Type B pancreatic cell (in vitro differentiated cells): Measurements from ENCODE around the gene PNPLA7. TPM values are rescaled to one million over a fixed set of nuclear protein-coding genes. Genes with fewer than 3 reads are reported as not detected.
A peak's percentile ranks its signal among the peaks of the same experiment; 100 is the strongest.

Experiments
- DNase-seq: peaks from one replicate; pipeline ENCODE4 v3.0.0; 2021; ENCODE audit warnings: mixed read lengths; ENCODE audit not compliant: unreplicated experiment; ENCODE audit errors: extremely low spot score
- H3K27ac Mint-ChIP-seq: 2 replicates; pipeline ENCODE4 v1.8.0; 2021; ENCODE audit warnings: mild to moderate bottlenecking, mixed read lengths
- H3K27me3 Mint-ChIP-seq: 2 replicates; pipeline ENCODE4 v1.8.0; 2021; ENCODE audit warnings: mixed read lengths
- H3K36me3 Mint-ChIP-seq: 2 replicates; pipeline ENCODE4 v1.8.0; 2021; ENCODE audit warnings: mixed read lengths
- H3K4me1 Mint-ChIP-seq: one replicate; pipeline ENCODE4 v1.8.0; 2021; ENCODE audit warnings: mixed read lengths; ENCODE audit not compliant: unreplicated experiment
- H3K4me3 Mint-ChIP-seq: 2 replicates; pipeline ENCODE4 v1.8.0; 2021; ENCODE audit warnings: mild to moderate bottlenecking, mixed read lengths
- H3K9me3 Mint-ChIP-seq: 2 replicates; pipeline ENCODE4 v1.8.0; 2021; ENCODE audit warnings: mixed read lengths
- CTCF ChIP-seq: fragments of 200-600 bp; sonication (generic); conservative IDR thresholded peaks from 2 replicates; pipeline ENCODE4 v1.5.0; 2021; ENCODE audit warnings: antibody characterized with exemption, mild to moderate bottlenecking
- total RNA-seq: library from RNA; stranded (reverse); gene quantifications from 2 replicates; pipeline ENCODE4 v1.2.1, GENCODE V29; 2021; ENCODE audit warnings: low replicate concordance

PNPLA7 gene
- total RNA-seq, 1 donor from 2014 or later = 3.1 TPM

GRCh38 chr9:137427454-137428310 is 122.5 kb downstream of the PNPLA7 start:
- peaks cover 8% of the 10 kb centered on the region for H3K4me1 Mint-ChIP-seq
- no peaks in the 10 kb centered on the region for H3K27me3 Mint-ChIP-seq
- no peak overlapping the region for H3K27ac Mint-ChIP-seq
- H3K4me3 Mint-ChIP-seq = no peak overlapping the region
- no peak for TF ChIP-seq CTCF
- no peaks in the 10 kb centered on the region for H3K9me3 Mint-ChIP-seq
- DNase-seq = no peak
- no peaks in the 10 kb centered on the region for H3K36me3 Mint-ChIP-seq

- no peaks in the 10 kb centered on the region for H3K27me3 Mint-ChIP-seq
- no peak for TF ChIP-seq CTCF
- H3K4me1 Mint-ChIP-seq = peaks cover 15% of the 10 kb centered on the region
- H3K27ac Mint-ChIP-seq = no peak overlapping the region
- no peaks in the 10 kb centered on the region for H3K9me3 Mint-ChIP-seq
- no peaks in the 10 kb centered on the region for H3K36me3 Mint-ChIP-seq
- no peak overlapping the region for H3K4me3 Mint-ChIP-seq
- no peak for DNase-seq
Observed at GRCh38 chr9:137426018-137426681, 124.1 kb downstream of the PNPLA7 start.

GRCh38 chr9:137423514-137424291 is 126.5 kb downstream of the PNPLA7 start:
- Mint-ChIP-seq H3K27me3 (no peaks in the 10 kb centered on the region), H3K4me3 (peak overlapping the region; percentile 77), H3K27ac (no peak overlapping the region), H3K4me1 (peaks cover 15% of the 10 kb centered on the region), H3K36me3 (no peaks in the 10 kb centered on the region), H3K9me3 (no peaks in the 10 kb centered on the region)
- peak; percentile 57 for TF ChIP-seq CTCF
- DNase-seq = no peak

- peak; percentile 80 for TF ChIP-seq CTCF
- Mint-ChIP-seq H3K27ac (peak within 1 kb of the TSS; percentile 56), H3K36me3 (no peaks in the 10 kb centered on the region), H3K4me1 (peaks cover 15% of the 10 kb centered on the region), H3K4me3 (peak within 1 kb of the TSS; percentile 89), H3K27me3 (no peaks in the 10 kb centered on the region), H3K9me3 (no peaks in the 10 kb centered on the region)
- DNase-seq = peak; percentile 97
Observed at GRCh38 chr9:137422604-137423513, 127.3 kb downstream of the PNPLA7 start, which contains the start of the genes EXD3 and NOXA1. Gene EXD3, minus strand, starts transcription at chr9:137423162. Its CDS starts 27,805 bp downstream, at chr9:137395357. Gene NOXA1, plus strand, starts transcription at chr9:137423393. Its CDS starts 137 bp downstream, at chr9:137423530.
